IMR-90 (cell line): ENCODE measurements around the gene PLA2G15. TPM values are rescaled to one million over a fixed set of nuclear protein-coding genes. Genes with fewer than 3 reads are reported as not detected.

Experiments used
- ATAC-seq: fragments of 200-7000 bp; cut with Tn5 transposase; 2 replicates; pipeline ENCODE4 v1.9.1; 2020; ENCODE audit warnings: low read depth, mild to moderate bottlenecking, moderate library complexity
- BruUV-seq: library from RNA; stranded (reverse); fragments of 400-500 nt; replicated peaks from 2 replicates; lab custom pipeline; 2021; lab: Mats Ljungman, UMichigan
- CTCF ChIA-PET: fragments of 300-600 bp; formaldehyde crosslinking; extraction: SDS; loops from one replicate; lab custom pipeline; 2021; ENCODE audit warnings: antibody characterized with exemption; lab: Yijun Ruan, JAX
- POLR2A ChIA-PET: fragments of 300-600 bp; sonication (Branson Sonifier 250); formaldehyde crosslinking; loops from one replicate; lab custom pipeline; 2022; ENCODE audit warnings: antibody characterized with exemption; ENCODE audit not compliant: unreplicated experiment; lab: Charles Lee
- DNase-seq: peaks from one replicate; pipeline ENCODE4 v3.0.0; 2013
- H2AFZ ChIP-seq: replicated peaks from 2 replicates; pipeline ENCODE3; 2013; ENCODE audit warnings: low read length, mild to moderate bottlenecking; ENCODE audit not compliant: poor library complexity
- H2AK5ac ChIP-seq: 2 replicates; pipeline ENCODE4 v1.6.1; 2013; ENCODE audit warnings: low read depth, low read length, inconsistent platforms
- H2AK9ac ChIP-seq: replicated peaks from 2 replicates; pipeline ENCODE3; 2013; ENCODE audit warnings: mild to moderate bottlenecking, low read depth, low read length, moderate library complexity; ENCODE audit not compliant: poor library complexity
- H2BK120ac ChIP-seq: 2 replicates; pipeline ENCODE4 v1.6.1; 2013; ENCODE audit warnings: low read depth, low read length, inconsistent platforms
- H2BK15ac ChIP-seq: 3 replicates; pipeline ENCODE4 v1.6.1; 2013; ENCODE audit warnings: low read depth, low read length, inconsistent platforms
- H2BK20ac ChIP-seq: 2 replicates; pipeline ENCODE4 v1.6.1; 2013; ENCODE audit warnings: low read depth, mild to moderate bottlenecking, inconsistent platforms, low read length, moderate library complexity
- H2BK5ac ChIP-seq: 2 replicates; pipeline ENCODE4 v1.6.1; 2013; ENCODE audit warnings: mild to moderate bottlenecking, low read depth, low read length, inconsistent platforms; ENCODE audit not compliant: poor library complexity, severe bottlenecking
- H3K14ac ChIP-seq: replicated peaks from 2 replicates; pipeline ENCODE4 v1.6.1; 2013; ENCODE audit warnings: low read depth, low read length, inconsistent platforms
- H3K18ac ChIP-seq: 2 replicates; pipeline ENCODE4 v1.6.1; 2013; ENCODE audit warnings: low read depth, low read length, control low read depth
- H3K23ac ChIP-seq: 2 replicates; pipeline ENCODE4 v1.6.1; 2013; ENCODE audit warnings: low read depth, low read length, inconsistent platforms
- H3K27ac ChIP-seq: 2 replicates; pipeline ENCODE4 v1.5.1; 2013; ENCODE audit warnings: mild to moderate bottlenecking, control low read depth, low read length; ENCODE audit not compliant: insufficient read depth
- H3K27me3 ChIP-seq: 2 replicates; pipeline ENCODE4 v1.6.1; 2013; ENCODE audit warnings: low read length; ENCODE audit not compliant: control insufficient read depth, insufficient read depth
- H3K36me3 ChIP-seq: 2 replicates; pipeline ENCODE4 v1.6.1; 2013; ENCODE audit warnings: low read length, mixed read lengths; ENCODE audit not compliant: control insufficient read depth, insufficient read depth
- H3K4ac ChIP-seq: 2 replicates; pipeline ENCODE4 v1.6.1; 2013; ENCODE audit warnings: low read depth, low read length, inconsistent platforms
- H3K4me1 ChIP-seq: 2 replicates; pipeline ENCODE4 v1.6.1; 2013; ENCODE audit warnings: low read length, mixed read lengths; ENCODE audit not compliant: control insufficient read depth, insufficient read depth
- H3K4me2 ChIP-seq: 2 replicates; pipeline ENCODE4 v1.6.1; 2013; ENCODE audit warnings: low read depth, mild to moderate bottlenecking, control low read depth, low read length, moderate library complexity
- H3K4me3 ChIP-seq: 2 replicates; pipeline ENCODE4 v1.5.1; 2013; ENCODE audit warnings: low read depth, mild to moderate bottlenecking, control low read depth, low read length, moderate library complexity; ENCODE audit not compliant: insufficient read depth
- H3K56ac ChIP-seq: 2 replicates; pipeline ENCODE4 v1.6.1; 2013; ENCODE audit warnings: low read length, inconsistent platforms; ENCODE audit not compliant: insufficient read depth; ENCODE audit errors: extremely low read depth
- H3K79me1 ChIP-seq, 2 experiments: 2 replicates each; pipeline ENCODE4 v1.6.1; 2013; ENCODE audit warnings: low read length in 2 of 2, inconsistent platforms in 1 of 2, low read depth in 1 of 2
- H3K9ac ChIP-seq: 2 replicates; pipeline ENCODE4 v1.6.1; 2013; ENCODE audit warnings: low read depth, low read length, control low read depth
- H3K9me1 ChIP-seq: 2 replicates; pipeline ENCODE4 v1.6.1; 2013; ENCODE audit warnings: low read length, inconsistent platforms; ENCODE audit not compliant: insufficient read depth
- H3K9me3 ChIP-seq: 2 replicates; pipeline ENCODE4 v1.6.1; 2013; ENCODE audit warnings: low read length; ENCODE audit not compliant: control insufficient read depth, insufficient read depth
- H4K20me1 ChIP-seq: 2 replicates; pipeline ENCODE4 v1.6.1; 2013; ENCODE audit warnings: low read length, inconsistent platforms; ENCODE audit not compliant: insufficient read depth
- H4K5ac ChIP-seq: 2 replicates; pipeline ENCODE4 v1.6.1; 2013; ENCODE audit warnings: mild to moderate bottlenecking, low read depth, low read length, control low read depth
- H4K8ac ChIP-seq, 2 experiments: 2 replicates each; pipeline ENCODE4 v1.6.1; 2013; ENCODE audit warnings: low read depth in 2 of 2, low read length in 2 of 2, control low read depth in 1 of 2, inconsistent platforms in 1 of 2
- H4K91ac ChIP-seq: 2 replicates; pipeline ENCODE4 v1.6.1; 2013; ENCODE audit warnings: low read depth, low read length, inconsistent platforms; ENCODE audit not compliant: insufficient read depth
- BHLHE40 ChIP-seq: fragments of 150-350 bp; IDR thresholded peaks from 2 replicates; pipeline ENCODE4 v1.6.1; 2016; ENCODE audit warnings: mild to moderate bottlenecking, low read depth, low read length
- CEBPB ChIP-seq: IDR thresholded peaks from 2 replicates; pipeline ENCODE4 v1.6.1; 2012; ENCODE audit warnings: low read depth, low read length, improper control_type of control experiment
- CHD1 ChIP-seq: IDR thresholded peaks from 2 replicates; pipeline ENCODE4 v1.6.1; 2012; ENCODE audit warnings: low read depth, low read length, improper control_type of control experiment
- FOS ChIP-seq: fragments of 150-350 bp; IDR thresholded peaks from 2 replicates; pipeline ENCODE4 v1.6.1; 2016; ENCODE audit warnings: low read depth, low read length
- MAFK ChIP-seq: IDR thresholded peaks from 2 replicates; pipeline ENCODE4 v1.6.1; 2012; ENCODE audit warnings: low read depth, low read length, improper control_type of control experiment
- MAZ ChIP-seq: IDR thresholded peaks from 2 replicates; pipeline ENCODE4 v1.6.1; 2012; ENCODE audit warnings: low read depth, mild to moderate bottlenecking, low read length, improper control_type of control experiment, moderate library complexity, borderline replicate concordance
- MXI1 ChIP-seq: IDR thresholded peaks from 2 replicates; pipeline ENCODE4 v1.6.1; 2012; ENCODE audit warnings: low read depth, mild to moderate bottlenecking, low read length, moderate library complexity, borderline replicate concordance
- NFE2L2 ChIP-seq: fragments of 150-350 bp; IDR thresholded peaks from 2 replicates; pipeline ENCODE4 v1.6.1; 2016; ENCODE audit warnings: low read depth, mild to moderate bottlenecking, low read length
- POLR2A ChIP-seq: IDR thresholded peaks from 2 replicates; pipeline ENCODE4 v1.6.1; 2012; ENCODE audit warnings: mild to moderate bottlenecking, low read depth, low read length
- RAD21 ChIP-seq: IDR thresholded peaks from 2 replicates; pipeline ENCODE4 v1.6.1; 2012; ENCODE audit warnings: low read length, improper control_type of control experiment
- RCOR1 ChIP-seq: IDR thresholded peaks from 2 replicates; pipeline ENCODE4 v1.6.1; 2012; ENCODE audit warnings: mild to moderate bottlenecking, low read length, improper control_type of control experiment; ENCODE audit not compliant: insufficient replicate concordance
- RFX5 ChIP-seq: IDR thresholded peaks from 2 replicates; pipeline ENCODE4 v1.8.0; 2012; ENCODE audit warnings: low read depth, mild to moderate bottlenecking, low read length, moderate library complexity
- SMC3 ChIP-seq: fragments of 150-350 bp; IDR thresholded peaks from 2 replicates; pipeline ENCODE4 v1.6.1; 2016; ENCODE audit warnings: low read depth, mild to moderate bottlenecking, antibody characterized with exemption, low read length, moderate library complexity
- whole genome bisulfite sequencing, 2 experiments: methylation state at CpG; one replicate each; pipeline versions ENCODE4 v1.1.5 to v1.1.7; 2013; ENCODE audit warnings: missing lambda C conversion rate in 2 of 2; ENCODE audit not compliant: insufficient read length in 1 of 2; ENCODE audit errors: extremely low coverage in 2 of 2; 5-methylcytosine and 5-hydroxymethylcytosine counted together
- dilution Hi-C: fragments of 300-500 bp; cut with HindIII; formaldehyde crosslinking; loops from one replicate; pipeline ENCODE4 v1.14.3; 2018; ENCODE audit warnings: low sequenced_read_pairs; ENCODE audit not compliant: unreplicated experiment
- in situ Hi-C: fragments of 300-500 bp; cut with MboI; formaldehyde crosslinking; loops from 3 replicates; pipeline ENCODE4 v1.14.3; 2019; ENCODE audit warnings: low sequenced_read_pairs, inconsistent platforms, mixed read lengths
- intact Hi-C: fragments of 100-400 bp; cut with micrococcal nuclease; formaldehyde crosslinking; loops from 2 replicates; pipeline ENCODE4 v1.10.0; 2022
- polyA plus RNA-seq, 3 experiments: library from polyadenylated mRNA; depleted of rRNA; stranded (reverse); fragments of >200 nt; gene quantifications; 2 replicates each; pipeline ENCODE4 v1.2.3, GENCODE V29; 2012; ENCODE audit warnings: low replicate concordance in 1 of 3
- total RNA-seq: library from RNA; depleted of rRNA; stranded (reverse); fragments of >200 nt; gene quantifications from 2 replicates; pipeline ENCODE4 v1.2.3, GENCODE V29; 2012
- TF ChIP-seq, protein P1 (sequence below): conservative IDR thresholded peaks from 2 replicates; pipeline ENCODE4 v1.5.1; 2012; ENCODE audit warnings: mild to moderate bottlenecking, low read depth, low read length, improper control_type of control experiment
- TF ChIP-seq, protein P2 (sequence below): fragments of 150-350 bp; IDR thresholded peaks from 2 replicates; pipeline ENCODE4 v1.6.1; 2017; ENCODE audit warnings: mild to moderate bottlenecking, antibody characterized with exemption, low read length, low read depth

The PLA2G15 gene
- total and polyA plus RNA-seq, 2 of the 4 experiments (the other 2 are of a cell fraction): 19.5 to 31.7 TPM

DNA sequence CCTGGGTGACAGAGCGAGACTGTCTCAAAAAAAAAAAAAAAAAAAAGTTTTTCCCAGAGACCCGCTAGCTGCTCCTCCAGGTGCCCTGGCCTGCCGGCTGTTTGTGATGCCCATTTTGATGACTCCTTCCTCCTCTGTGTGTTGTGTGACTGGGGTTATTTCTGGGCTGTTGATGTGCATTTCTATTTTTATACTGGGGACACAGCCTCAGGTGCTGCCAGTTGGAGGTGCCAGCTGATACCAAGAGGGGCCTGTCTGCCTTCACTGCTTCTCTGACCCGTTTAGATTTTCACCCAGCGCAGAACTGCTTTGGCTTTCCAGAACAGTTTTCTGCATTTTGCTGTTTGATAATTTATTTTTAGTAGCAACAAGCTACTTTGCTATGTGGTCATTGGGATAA lies 6.7 kb downstream of the PLA2G15 start:
- no peak overlapping the region for H3K27ac ChIP-seq
- H3K4ac ChIP-seq: no peak overlapping the region
- intact Hi-C loops (no loop called here), in situ Hi-C loops (no loop called here), dilution Hi-C loops (no loop called here)
- BruUV-seq: no TSS peak
- no peak for DNase-seq
- no peaks in the 10 kb centered on the region for H4K20me1 ChIP-seq
- H3K79me1 ChIP-seq: peaks cover 11 to 30% of the 10 kb centered on the region in 2 experiments
- H3K9me3 ChIP-seq: no peaks in the 10 kb centered on the region
- no peak overlapping the region for H4K5ac ChIP-seq
- peaks cover 25% of the 10 kb centered on the region for H3K36me3 ChIP-seq
- no peak for ATAC-seq
- H3K56ac ChIP-seq: no peak overlapping the region
- no peak overlapping the region for H2BK20ac ChIP-seq
- no peak overlapping the region for H3K4me3 ChIP-seq
- H2AFZ ChIP-seq: no peak overlapping the region
- ChIA-PET CTCF (interaction anchor here (1.1 kb wide), 1 partner anchor 12 kb away, joined by 3 read pairs; the partner anchor contains the start of gene SLC7A6), POLR2A (no interaction called here)
- H2AK5ac ChIP-seq: no peak overlapping the region
- H3K4me1 ChIP-seq: peaks cover 2% of the 10 kb centered on the region; the same call in 1 of the 2 replicates
- H3K9ac ChIP-seq: no peak overlapping the region
- peaks cover 11% of the 10 kb centered on the region for H3K9me1 ChIP-seq
- no peak overlapping the region for H4K8ac ChIP-seq
- H3K4me2 ChIP-seq: no peak overlapping the region
- no peak overlapping the region for H2BK120ac ChIP-seq
- no peak overlapping the region for H2AK9ac ChIP-seq
- H3K14ac ChIP-seq: no peak overlapping the region
- TF ChIP-seq CHD1 (no peak), FOS (no peak), MAZ (no peak), NFE2L2 (no peak), RCOR1 (no peak), SMC3 (no peak), POLR2A (no peak), BHLHE40 (no peak), RAD21 (no peak), CEBPB (no peak), MXI1 (no peak), RFX5 (no peak), MAFK (no peak)
- TF ChIP-seq, protein P1, sequence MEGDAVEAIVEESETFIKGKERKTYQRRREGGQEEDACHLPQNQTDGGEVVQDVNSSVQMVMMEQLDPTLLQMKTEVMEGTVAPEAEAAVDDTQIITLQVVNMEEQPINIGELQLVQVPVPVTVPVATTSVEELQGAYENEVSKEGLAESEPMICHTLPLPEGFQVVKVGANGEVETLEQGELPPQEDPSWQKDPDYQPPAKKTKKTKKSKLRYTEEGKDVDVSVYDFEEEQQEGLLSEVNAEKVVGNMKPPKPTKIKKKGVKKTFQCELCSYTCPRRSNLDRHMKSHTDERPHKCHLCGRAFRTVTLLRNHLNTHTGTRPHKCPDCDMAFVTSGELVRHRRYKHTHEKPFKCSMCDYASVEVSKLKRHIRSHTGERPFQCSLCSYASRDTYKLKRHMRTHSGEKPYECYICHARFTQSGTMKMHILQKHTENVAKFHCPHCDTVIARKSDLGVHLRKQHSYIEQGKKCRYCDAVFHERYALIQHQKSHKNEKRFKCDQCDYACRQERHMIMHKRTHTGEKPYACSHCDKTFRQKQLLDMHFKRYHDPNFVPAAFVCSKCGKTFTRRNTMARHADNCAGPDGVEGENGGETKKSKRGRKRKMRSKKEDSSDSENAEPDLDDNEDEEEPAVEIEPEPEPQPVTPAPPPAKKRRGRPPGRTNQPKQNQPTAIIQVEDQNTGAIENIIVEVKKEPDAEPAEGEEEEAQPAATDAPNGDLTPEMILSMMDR: no peak
- TF ChIP-seq, protein P2, sequence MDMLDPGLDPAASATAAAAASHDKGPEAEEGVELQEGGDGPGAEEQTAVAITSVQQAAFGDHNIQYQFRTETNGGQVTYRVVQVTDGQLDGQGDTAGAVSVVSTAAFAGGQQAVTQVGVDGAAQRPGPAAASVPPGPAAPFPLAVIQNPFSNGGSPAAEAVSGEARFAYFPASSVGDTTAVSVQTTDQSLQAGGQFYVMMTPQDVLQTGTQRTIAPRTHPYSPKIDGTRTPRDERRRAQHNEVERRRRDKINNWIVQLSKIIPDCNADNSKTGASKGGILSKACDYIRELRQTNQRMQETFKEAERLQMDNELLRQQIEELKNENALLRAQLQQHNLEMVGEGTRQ: no peak
- no peak overlapping the region for H2BK15ac ChIP-seq
- H2BK5ac ChIP-seq: no peak overlapping the region
- H3K23ac ChIP-seq: no peak overlapping the region
- no CpG with 5 or more reads among the region's 5 CpGs for WGBS, 2 experiments
- H3K18ac ChIP-seq: no peak overlapping the region
- H3K27me3 ChIP-seq: no peaks in the 10 kb centered on the region
- H4K91ac ChIP-seq: no peak overlapping the region
